ENCODE measurements around the gene TOMT. TPM values are rescaled to one million over a fixed set of nuclear protein-coding genes. Genes with fewer than 3 reads are reported as not detected.
"Not testable (repeated sequence)": the region's sequence is repeated elsewhere in the genome, so short reads cannot be mapped to it uniquely, and the experiment has no call there.

The TOMT gene
- total and polyA plus RNA-seq, 8 donors: not detected

DNA sequence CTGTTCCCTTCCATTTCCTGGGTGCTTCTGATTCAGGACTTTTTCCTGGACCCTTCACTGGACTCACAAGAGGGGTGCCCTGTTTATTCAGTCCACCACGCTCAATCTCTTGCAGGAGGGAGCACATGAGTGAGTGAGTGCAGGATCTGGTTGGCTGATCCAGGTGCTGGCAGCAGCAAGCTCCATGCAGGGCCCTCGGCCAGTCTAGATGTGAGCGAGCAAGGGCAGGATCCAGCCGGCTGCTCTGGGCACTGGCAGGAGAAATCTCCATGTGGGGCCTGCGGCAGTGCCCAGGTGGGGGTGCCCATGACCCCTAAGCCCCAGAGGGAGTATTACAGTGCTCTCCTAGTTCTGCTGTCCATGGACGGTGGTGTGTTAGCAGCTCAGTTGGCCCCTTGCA, 18.3 kb downstream of the TOMT start:
- 92% methylated on average over 6 of the region's 6 CpGs for WGBS, 2 donors
- Histone ChIP-seq H3K36me3 (no peaks in the 10 kb centered on the region), H3K4me3 (no peak overlapping the region), H3K27ac (no peak overlapping the region), H3K4me1 (no peaks in the 10 kb centered on the region), H3K27me3 (no peaks in the 10 kb centered on the region), H3K9me3 (no peaks in the 10 kb centered on the region)
- no peak for FAIRE-seq
- intact Hi-C loops (cut with DNase I): no loop called here
- no peak for ATAC-seq
- TF ChIP-seq, protein P1, sequence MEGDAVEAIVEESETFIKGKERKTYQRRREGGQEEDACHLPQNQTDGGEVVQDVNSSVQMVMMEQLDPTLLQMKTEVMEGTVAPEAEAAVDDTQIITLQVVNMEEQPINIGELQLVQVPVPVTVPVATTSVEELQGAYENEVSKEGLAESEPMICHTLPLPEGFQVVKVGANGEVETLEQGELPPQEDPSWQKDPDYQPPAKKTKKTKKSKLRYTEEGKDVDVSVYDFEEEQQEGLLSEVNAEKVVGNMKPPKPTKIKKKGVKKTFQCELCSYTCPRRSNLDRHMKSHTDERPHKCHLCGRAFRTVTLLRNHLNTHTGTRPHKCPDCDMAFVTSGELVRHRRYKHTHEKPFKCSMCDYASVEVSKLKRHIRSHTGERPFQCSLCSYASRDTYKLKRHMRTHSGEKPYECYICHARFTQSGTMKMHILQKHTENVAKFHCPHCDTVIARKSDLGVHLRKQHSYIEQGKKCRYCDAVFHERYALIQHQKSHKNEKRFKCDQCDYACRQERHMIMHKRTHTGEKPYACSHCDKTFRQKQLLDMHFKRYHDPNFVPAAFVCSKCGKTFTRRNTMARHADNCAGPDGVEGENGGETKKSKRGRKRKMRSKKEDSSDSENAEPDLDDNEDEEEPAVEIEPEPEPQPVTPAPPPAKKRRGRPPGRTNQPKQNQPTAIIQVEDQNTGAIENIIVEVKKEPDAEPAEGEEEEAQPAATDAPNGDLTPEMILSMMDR (IDR thresholded peaks at IDR 0.05): no peak
- DNase-seq: no peak

DNA sequence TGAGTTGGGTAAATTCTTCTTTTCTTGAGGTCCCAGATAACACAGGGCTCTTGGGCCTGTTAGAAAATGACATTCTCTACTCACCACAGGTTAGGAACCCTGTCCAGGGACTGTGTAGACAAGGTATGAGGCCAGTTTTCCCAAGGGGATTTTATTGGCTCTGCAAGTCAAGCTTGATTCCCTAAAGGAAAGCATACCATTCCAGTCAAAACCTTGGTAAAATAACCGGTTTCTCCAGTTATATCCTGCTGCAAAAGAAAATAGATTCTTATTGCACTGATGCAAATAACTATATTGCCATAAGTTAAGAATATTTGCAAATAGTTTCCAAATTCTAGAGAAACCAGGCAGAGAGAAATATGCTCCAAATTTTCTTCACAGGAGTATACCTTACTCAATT, 20.2 kb downstream of the TOMT start:
- Histone ChIP-seq H3K27ac (no peak overlapping the region), H3K4me3 (no peak overlapping the region), H3K9me3 (no peaks in the 10 kb centered on the region), H3K36me3 (no peaks in the 10 kb centered on the region), H3K27me3 (no peaks in the 10 kb centered on the region), H3K4me1 (no peaks in the 10 kb centered on the region)
- FAIRE-seq: no peak
- no peak for DNase-seq
- 50 to 54% methylated on average over 1 of the region's 1 CpG for WGBS, 2 donors
- no peak for ATAC-seq
- TF ChIP-seq, protein P1 (IDR thresholded peaks at IDR 0.05): no peak
- intact Hi-C loops (cut with DNase I): no loop called here

DNA sequence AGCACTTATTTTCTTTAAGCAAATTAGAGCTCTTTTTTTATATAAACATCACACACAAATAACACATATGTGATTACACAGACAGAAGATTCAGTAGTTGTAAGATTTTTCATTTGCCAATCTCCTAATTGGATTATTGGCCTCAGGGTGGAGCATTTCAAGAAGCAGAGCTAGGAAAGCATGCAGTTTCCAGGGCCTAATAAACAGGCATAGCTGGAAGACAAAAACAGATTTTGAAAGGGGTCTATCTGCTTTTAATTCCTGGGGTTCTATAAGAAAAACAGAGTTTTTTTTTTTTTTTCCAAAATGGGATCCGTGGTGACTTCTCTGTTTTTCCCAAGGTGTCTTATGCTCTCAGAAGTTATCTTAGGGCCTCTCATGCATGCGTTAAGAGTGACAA, 22.2 kb downstream of the TOMT start:
- no peak for DNase-seq
- intact Hi-C loops (cut with DNase I): no loop called here
- Histone ChIP-seq H3K4me3 (no peak overlapping the region), H3K4me1 (no peaks in the 10 kb centered on the region), H3K27me3 (no peaks in the 10 kb centered on the region), H3K36me3 (no peaks in the 10 kb centered on the region), H3K27ac (no peak overlapping the region), H3K9me3 (no peaks in the 10 kb centered on the region)
- 53 to 63% methylated on average over 2 of the region's 2 CpGs for WGBS, 2 donors
- FAIRE-seq: no peak
- no peak for ATAC-seq
- TF ChIP-seq, protein P1 (IDR thresholded peaks at IDR 0.05): no peak

DNA sequence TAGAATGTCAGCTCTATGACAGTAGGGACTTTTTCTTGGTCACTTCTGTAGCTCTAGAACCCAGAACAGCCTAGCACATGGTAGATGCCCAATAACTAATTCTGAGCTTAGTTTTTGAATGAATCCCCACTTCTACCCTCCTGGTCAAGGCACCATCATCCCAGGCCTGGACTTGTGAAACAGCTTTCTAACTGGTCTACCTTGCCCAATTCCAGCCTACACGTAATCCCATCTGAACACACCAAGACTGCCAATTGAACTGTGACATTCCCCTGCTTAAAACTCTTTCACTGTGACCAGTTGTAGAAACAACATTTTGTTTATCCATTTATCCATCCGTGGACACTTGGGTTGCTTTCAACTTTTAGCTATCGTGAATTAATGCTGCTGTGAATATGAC, 23.7 kb downstream of the TOMT start:
- FAIRE-seq: no peak
- H3K36me3 ChIP-seq: no peaks in the 10 kb centered on the region
- TF ChIP-seq, protein P1 (IDR thresholded peaks at IDR 0.05): no peak
- ATAC-seq: no peak
- no peak overlapping the region for H3K27ac ChIP-seq
- no peaks in the 10 kb centered on the region for H3K27me3 ChIP-seq
- WGBS, 2 donors: 80 to 87% methylated on average over 3 of the region's 3 CpGs
- intact Hi-C loops (cut with DNase I): no loop called here
- H3K4me1 ChIP-seq: no peaks in the 10 kb centered on the region
- no peak for DNase-seq
- no peaks in the 10 kb centered on the region for H3K9me3 ChIP-seq
- H3K4me3 ChIP-seq: no peak overlapping the region

DNA sequence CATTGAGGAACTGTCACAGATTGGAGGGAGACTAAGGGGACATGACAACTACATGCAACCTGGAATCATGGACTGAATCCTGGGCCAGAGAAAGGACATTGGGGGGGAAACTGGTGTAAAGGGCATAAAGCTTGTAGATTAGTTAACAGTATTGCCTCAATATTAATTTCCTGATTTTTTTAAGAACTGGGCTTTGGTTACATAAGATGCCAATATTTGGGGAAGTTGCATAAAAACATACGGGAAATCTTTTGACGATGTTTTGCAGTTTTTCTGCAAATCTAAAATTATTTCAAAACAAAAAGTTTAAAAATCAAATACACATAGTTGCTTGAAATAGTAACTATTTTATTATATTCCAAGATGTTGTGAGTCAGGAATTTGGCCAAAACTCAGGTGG, 26.9 kb downstream of the TOMT start:
- intact Hi-C loops (cut with DNase I): no loop called here
- WGBS, 2 donors: 78 to 89% methylated on average over 2 of the region's 2 CpGs
- H3K4me3 ChIP-seq: no peak overlapping the region
- H3K4me1 ChIP-seq: no peaks in the 10 kb centered on the region
- H3K9me3 ChIP-seq: no peaks in the 10 kb centered on the region
- no peaks in the 10 kb centered on the region for H3K36me3 ChIP-seq
- no peak for ATAC-seq
- no peak for FAIRE-seq
- H3K27me3 ChIP-seq: no peaks in the 10 kb centered on the region
- H3K27ac ChIP-seq: no peak overlapping the region
- no peak for DNase-seq
- TF ChIP-seq, protein P1 (IDR thresholded peaks at IDR 0.05): no peak

DNA sequence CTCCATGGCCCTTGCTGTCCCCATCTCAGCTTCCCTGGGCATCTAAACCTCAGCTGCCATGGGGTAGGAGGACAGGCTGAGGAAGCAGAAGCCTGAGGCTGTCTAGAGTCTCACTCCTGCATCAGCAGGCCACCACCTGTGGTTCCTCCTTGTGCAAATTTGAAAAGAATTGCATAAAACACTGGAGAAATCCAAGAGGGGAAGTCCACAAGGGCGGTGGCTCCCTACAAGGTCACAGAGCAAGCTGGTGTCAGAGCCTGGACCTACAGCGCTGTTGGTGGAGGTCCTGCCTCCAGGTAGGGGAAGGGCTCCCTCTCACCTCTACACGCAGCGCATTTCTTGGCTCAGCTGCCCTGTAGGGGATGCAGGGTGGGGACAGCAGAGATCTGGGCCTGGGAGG, 29.7 kb downstream of the TOMT start, which contains the start of gene FOLR3:
Gene FOLR3 (plus strand): TSS at position 253 of the 400 bp plus-strand sequence. CDS start 228 bp downstream, outside the sequence.
- H3K27ac ChIP-seq; DNase-seq; intact Hi-C loops (cut with DNase I): not testable (repeated sequence)

More for the DNA sequence above, 29.7 kb downstream of the TOMT start, which contains the start of gene FOLR3:
- H3K4me1 ChIP-seq, H3K36me3 ChIP-seq, ATAC-seq, H3K27me3 ChIP-seq, H3K9me3 ChIP-seq, H3K4me3 ChIP-seq, FAIRE-seq: not testable (repeated sequence)
- 82 to 83% methylated on average over 4 of the region's 4 CpGs for WGBS, 2 donors

All from pancreas (tissue), 10 donors.